ENCODE measurements around the gene KDM2A.

KDM2A gene

DNA sequence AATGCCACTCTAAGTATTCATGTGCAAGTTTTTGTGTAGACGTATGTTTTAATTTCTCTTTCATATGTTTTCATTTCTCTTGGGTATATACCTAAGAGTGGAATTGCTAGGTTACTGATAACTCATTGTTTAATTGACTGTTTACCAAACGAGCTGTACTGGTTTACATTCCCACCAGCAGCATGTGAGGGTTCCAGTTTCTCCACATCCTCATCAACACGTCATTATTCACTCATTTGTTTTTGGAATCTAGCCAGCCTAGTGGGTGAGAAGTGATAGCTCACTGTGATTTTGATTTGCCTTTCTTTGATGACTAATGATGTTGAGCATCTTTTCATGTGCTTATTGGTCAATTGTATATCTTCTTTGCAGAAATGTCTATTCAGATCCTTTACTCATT, 174.0 kb downstream of the KDM2A start:
- TF ChIP-seq, protein P1, sequence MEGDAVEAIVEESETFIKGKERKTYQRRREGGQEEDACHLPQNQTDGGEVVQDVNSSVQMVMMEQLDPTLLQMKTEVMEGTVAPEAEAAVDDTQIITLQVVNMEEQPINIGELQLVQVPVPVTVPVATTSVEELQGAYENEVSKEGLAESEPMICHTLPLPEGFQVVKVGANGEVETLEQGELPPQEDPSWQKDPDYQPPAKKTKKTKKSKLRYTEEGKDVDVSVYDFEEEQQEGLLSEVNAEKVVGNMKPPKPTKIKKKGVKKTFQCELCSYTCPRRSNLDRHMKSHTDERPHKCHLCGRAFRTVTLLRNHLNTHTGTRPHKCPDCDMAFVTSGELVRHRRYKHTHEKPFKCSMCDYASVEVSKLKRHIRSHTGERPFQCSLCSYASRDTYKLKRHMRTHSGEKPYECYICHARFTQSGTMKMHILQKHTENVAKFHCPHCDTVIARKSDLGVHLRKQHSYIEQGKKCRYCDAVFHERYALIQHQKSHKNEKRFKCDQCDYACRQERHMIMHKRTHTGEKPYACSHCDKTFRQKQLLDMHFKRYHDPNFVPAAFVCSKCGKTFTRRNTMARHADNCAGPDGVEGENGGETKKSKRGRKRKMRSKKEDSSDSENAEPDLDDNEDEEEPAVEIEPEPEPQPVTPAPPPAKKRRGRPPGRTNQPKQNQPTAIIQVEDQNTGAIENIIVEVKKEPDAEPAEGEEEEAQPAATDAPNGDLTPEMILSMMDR (IDR thresholded peaks at IDR 0.05; ENCODE audit: control insufficient read depth, insufficient read depth, low read depth, low read length, missing control alignments): no peak
- H3K4me3 ChIP-seq (ENCODE audit: control insufficient read depth, low read depth, low read length): no peak overlapping the region
- no peak for DNase-seq (ENCODE audit: low read depth)

DNA sequence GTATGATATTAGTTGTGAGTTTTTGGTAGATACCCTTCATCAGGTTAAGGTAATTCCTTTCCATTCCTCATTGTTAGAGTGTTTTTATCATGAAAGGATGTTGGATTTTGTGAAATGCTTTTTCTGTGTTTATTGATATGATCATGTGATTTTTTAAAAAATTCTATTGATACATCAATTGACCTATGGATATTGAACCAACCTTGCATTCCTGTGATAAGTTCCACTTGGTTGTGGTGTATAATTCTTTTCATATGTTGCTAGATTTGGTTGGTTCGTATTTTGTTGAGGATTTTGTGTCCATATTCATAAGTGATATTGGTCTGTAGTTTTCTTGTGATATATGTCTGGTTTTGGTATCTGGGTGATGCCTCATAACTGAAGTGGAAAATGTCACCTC, 176.8 kb downstream of the KDM2A start:
- no peak overlapping the region for H3K4me3 ChIP-seq (ENCODE audit: control insufficient read depth, low read depth, low read length)
- TF ChIP-seq, protein P1 (IDR thresholded peaks at IDR 0.05; ENCODE audit: control insufficient read depth, insufficient read depth, low read depth, low read length, missing control alignments): no peak
- no peak for DNase-seq (ENCODE audit: low read depth)

DNA sequence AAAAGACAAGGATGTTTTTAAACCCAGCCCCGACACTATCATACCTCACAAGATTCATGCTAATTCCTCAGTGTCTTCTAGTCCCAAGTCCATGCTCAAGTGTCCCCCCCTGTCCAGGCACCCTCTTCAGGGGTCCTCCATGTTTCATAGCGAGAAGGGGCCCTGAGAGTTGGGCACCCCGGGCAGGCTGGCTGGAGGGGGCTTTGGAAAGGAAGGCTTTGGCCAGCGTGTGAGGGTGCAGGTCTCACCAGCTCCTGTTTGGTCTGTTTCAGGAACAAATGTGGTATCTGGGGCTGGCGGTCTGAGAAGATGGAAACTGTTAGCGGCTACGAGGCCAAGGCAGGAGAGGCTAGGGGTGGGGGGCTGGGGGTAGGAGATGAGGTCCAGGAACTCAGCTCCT, 179.7 kb downstream of the KDM2A start:
- DNase-seq (ENCODE audit: low read depth): no peak
- no peak overlapping the region for H3K4me3 ChIP-seq (ENCODE audit: control insufficient read depth, low read depth, low read length)
- TF ChIP-seq, protein P1 (IDR thresholded peaks at IDR 0.05; ENCODE audit: control insufficient read depth, insufficient read depth, low read depth, low read length, missing control alignments): no peak

DNA sequence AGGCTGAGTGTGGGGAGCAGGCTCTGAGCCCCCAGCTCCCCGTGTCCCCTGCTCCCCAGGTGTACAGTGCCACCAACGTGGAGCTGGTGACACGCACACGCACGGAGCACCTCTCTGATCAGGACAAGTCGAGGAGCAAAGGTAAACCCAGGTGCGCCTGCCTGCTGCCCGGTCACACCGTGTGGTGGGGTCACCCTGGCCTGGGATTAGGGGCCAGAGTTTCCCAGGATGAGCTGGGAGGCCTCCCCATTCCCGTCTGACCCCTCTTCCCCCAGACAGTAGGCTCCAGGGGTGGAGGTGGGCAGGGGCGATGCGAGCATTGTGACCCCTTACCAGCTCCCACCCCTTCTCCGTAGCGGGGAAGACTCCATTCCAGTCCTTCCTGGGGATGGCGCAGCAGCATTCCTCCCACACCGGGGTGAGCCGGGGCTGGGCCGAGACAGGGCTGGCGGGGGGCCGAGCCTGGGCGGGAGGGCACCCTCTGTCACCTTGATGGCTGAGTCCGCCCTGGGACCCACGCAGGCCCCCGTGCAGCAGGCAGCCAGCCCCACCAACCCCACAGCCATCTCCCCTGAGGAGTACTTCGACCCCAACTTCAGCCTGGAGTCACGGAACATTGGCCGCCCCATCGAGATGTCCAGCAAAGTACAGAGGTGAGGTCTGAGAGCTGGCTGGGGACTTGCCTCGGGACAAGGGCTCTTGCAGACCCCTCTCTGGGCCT, 180.6 kb downstream of the KDM2A start:
- DNase-seq (ENCODE audit: low read depth): no peak
- TF ChIP-seq, protein P1 (IDR thresholded peaks at IDR 0.05; ENCODE audit: control insufficient read depth, insufficient read depth, low read depth, low read length, missing control alignments): no peak
- H3K4me3 ChIP-seq (ENCODE audit: control insufficient read depth, low read depth, low read length): no peak overlapping the region

DNA sequence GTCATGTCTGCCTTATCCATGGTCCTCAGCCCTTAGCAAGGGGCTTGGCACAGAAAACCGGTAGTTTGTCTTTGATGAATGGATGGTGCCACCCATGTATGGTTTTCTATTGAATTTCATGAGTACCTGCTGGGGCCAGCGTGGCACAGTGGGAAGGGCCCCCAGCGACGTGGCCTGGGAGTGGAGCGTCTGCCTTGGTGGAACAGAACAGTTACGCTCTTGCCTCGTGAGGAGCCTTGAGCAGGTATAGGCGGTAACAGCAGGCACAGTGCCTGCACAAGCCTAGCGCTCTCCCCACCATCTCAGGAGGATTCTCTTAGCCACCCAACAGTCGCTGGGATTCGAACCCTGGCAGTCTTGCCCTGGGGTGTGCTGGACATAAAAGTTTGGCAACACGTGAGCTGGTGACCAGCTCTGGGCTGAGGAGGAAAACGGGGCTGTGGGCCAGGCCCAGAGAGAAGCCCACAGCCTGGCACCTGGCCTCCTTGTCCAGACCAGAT, 181.2 kb downstream of the KDM2A start:
- no peak overlapping the region for H3K4me3 ChIP-seq (ENCODE audit: control insufficient read depth, low read depth, low read length)
- TF ChIP-seq, protein P1 (IDR thresholded peaks at IDR 0.05; ENCODE audit: control insufficient read depth, insufficient read depth, low read depth, low read length, missing control alignments): no peak
- no peak for DNase-seq (ENCODE audit: low read depth)

DNA sequence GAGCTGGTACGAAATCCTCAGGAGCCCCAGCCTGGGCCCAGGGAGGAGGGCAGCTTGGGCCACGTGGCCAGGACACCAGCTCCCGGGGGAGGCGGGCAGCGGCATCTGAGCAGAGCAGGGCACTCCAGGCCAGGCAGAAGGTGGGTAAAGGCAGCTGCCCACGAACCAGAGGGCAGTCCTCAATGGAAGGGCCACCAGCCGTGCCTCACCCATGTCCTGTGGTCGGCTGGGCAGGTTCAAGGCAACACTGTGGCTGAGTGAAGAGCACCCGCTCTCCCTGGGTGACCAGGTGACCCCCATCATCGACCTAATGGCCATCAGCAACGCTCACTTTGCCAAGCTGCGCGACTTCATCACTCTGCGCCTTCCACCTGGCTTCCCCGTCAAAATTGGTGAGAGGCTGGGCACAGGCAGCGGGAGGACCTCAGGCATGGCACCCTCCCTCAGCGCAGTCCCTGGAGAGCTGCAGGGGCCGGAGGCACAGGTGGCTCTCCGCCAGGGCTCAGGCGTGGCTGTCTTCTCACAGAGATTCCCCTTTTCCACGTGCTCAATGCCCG, 181.8 kb downstream of the KDM2A start:
- TF ChIP-seq, protein P1 (IDR thresholded peaks at IDR 0.05; ENCODE audit: control insufficient read depth, insufficient read depth, low read depth, low read length, missing control alignments): no peak
- H3K4me3 ChIP-seq (ENCODE audit: control insufficient read depth, low read depth, low read length): no peak overlapping the region
- no peak for DNase-seq (ENCODE audit: low read depth)
